ENCODE measurements around the gene SLC41A3. TPM values are rescaled to one million over a fixed set of nuclear protein-coding genes. Genes with fewer than 3 reads are reported as not detected.
"Not testable (repeated sequence)": the region's sequence is repeated elsewhere in the genome, so short reads cannot be mapped to it uniquely, and the experiment has no call there.

Gene SLC41A3
- total RNA-seq, 2 donors from 2014 or later = 44.7 to 49.0 TPM

GRCh38 chr3:126021224-126021623 is 62.7 kb downstream of the SLC41A3 start:
- intact Hi-C loops (cut with DNase I) = no loop called here
- DNase-seq (ENCODE audit: low spot score) = no peak

- no peak for DNase-seq (ENCODE audit: low spot score)
- intact Hi-C loops (cut with DNase I) = no loop called here
Measured at GRCh38 chr3:126019683-126020082, 64.2 kb downstream of the SLC41A3 start.

- no peak for DNase-seq (ENCODE audit: low spot score)
- intact Hi-C loops (cut with DNase I) = no loop called here
Measured at GRCh38 chr3:126018995-126019394, 64.9 kb downstream of the SLC41A3 start.

GRCh38 chr3:126018545-126018944 is 65.4 kb downstream of the SLC41A3 start:
- intact Hi-C loops (cut with DNase I) = no loop called here
- no peak for DNase-seq (ENCODE audit: low spot score)

- intact Hi-C loops (cut with DNase I) = no loop called here
- DNase-seq (ENCODE audit: low spot score) = no peak
Measured at GRCh38 chr3:126017362-126017761, 66.6 kb downstream of the SLC41A3 start.

GRCh38 chr3:126016616-126017015 is 67.3 kb downstream of the SLC41A3 start:
- intact Hi-C loops (cut with DNase I) = no loop called here
- no peak for DNase-seq (ENCODE audit: low spot score)

- DNase-seq (ENCODE audit: low spot score) = no peak
- intact Hi-C loops (cut with DNase I) = no loop called here
Measured at GRCh38 chr3:126015075-126015474, 68.8 kb downstream of the SLC41A3 start.

- intact Hi-C loops (cut with DNase I) = no loop called here
Measured at GRCh38 chr3:126014252-126014651, 69.7 kb downstream of the SLC41A3 start.

GRCh38 chr3:126013751-126014156 is 70.2 kb downstream of the SLC41A3 start:
- intact Hi-C loops (cut with DNase I) = no loop called here
- DNase-seq (ENCODE audit: low spot score) = peak; percentile 25

More at GRCh38 chr3:126014252-126014651, 69.7 kb downstream of the SLC41A3 start:
- peak; percentile 46 for DNase-seq (ENCODE audit: low spot score)

- intact Hi-C loops (cut with DNase I) = no loop called here
- no peak for DNase-seq (ENCODE audit: low spot score)
Measured at GRCh38 chr3:126009181-126009580, 74.7 kb downstream of the SLC41A3 start.

- intact Hi-C loops (cut with DNase I) = no loop called here
- DNase-seq (ENCODE audit: low spot score) = no peak
Measured at GRCh38 chr3:126008219-126008618, 75.7 kb downstream of the SLC41A3 start.

GRCh38 chr3:126005951-126006350 is 78.0 kb downstream of the SLC41A3 start:
- intact Hi-C loops (cut with DNase I) = no loop called here

GRCh38 chr3:126004692-126005091 is 79.2 kb downstream of the SLC41A3 start:
- DNase-seq (ENCODE audit: low spot score) = no peak
- intact Hi-C loops (cut with DNase I) = no loop called here

More at GRCh38 chr3:126005951-126006350, 78.0 kb downstream of the SLC41A3 start:
- no peak for DNase-seq (ENCODE audit: low spot score)

GRCh38 chr3:126004217-126004616 is 79.7 kb downstream of the SLC41A3 start:
- DNase-seq (ENCODE audit: low spot score) = no peak

GRCh38 chr3:126003447-126004190 is 80.3 kb downstream of the SLC41A3 start:
- intact Hi-C loops (cut with DNase I) = no loop called here
- DNase-seq (ENCODE audit: low spot score) = no peak

More at GRCh38 chr3:126004217-126004616, 79.7 kb downstream of the SLC41A3 start:
- intact Hi-C loops (cut with DNase I) = no loop called here

- intact Hi-C loops (cut with DNase I) = no loop called here
- no peak for DNase-seq (ENCODE audit: low spot score)
Measured at GRCh38 chr3:126002189-126002588, 81.7 kb downstream of the SLC41A3 start.

GRCh38 chr3:125996751-125997150 is 87.2 kb downstream of the SLC41A3 start:
- DNase-seq (ENCODE audit: low spot score); intact Hi-C loops (cut with DNase I): not testable (repeated sequence)

GRCh38 chr3:125990253-125990970 is 93.5 kb downstream of the SLC41A3 start:
- intact Hi-C loops (cut with DNase I) = no loop called here

GRCh38 chr3:125984951-125985350 is 99.0 kb downstream of the SLC41A3 start:
- intact Hi-C loops (cut with DNase I); DNase-seq (ENCODE audit: low spot score): not testable (repeated sequence)

More at GRCh38 chr3:125990253-125990970, 93.5 kb downstream of the SLC41A3 start:
- peak; percentile 97 for DNase-seq (ENCODE audit: low spot score)

- intact Hi-C loops (cut with DNase I); DNase-seq (ENCODE audit: low spot score): not testable (repeated sequence)
Measured at GRCh38 chr3:125977104-125977503, 106.8 kb downstream of the SLC41A3 start.
